ENCODE data around the gene TGM5. TPM values are rescaled to one million over a fixed set of nuclear protein-coding genes. Genes with fewer than 3 reads are reported as not detected.

Gene TGM5
- polyA plus RNA-seq, 2 of the 4 experiments (the other 2 are of a cell fraction), result not detected

- H3K4me1 ChIP-seq, result no peaks in the 10 kb centered on the region
- WGBS (ENCODE audit: missing lambda C conversion rate), result 61% methylated on average over 2 of the region's 2 CpGs
- ChIA-PET CTCF (interaction anchor here (1.3 kb wide), 1 partner anchor 36 kb away, joined by 3 read pairs; no protein-coding TSS in a partner anchor), POLR2A (no interaction called here)
- no peak for ATAC-seq
- no peak overlapping the region for H3K4me2 ChIP-seq
- H3K9me3 ChIP-seq, result no peaks in the 10 kb centered on the region
- DNase-seq (ENCODE audit: low read depth in 1 of 2, low spot score in 1 of 2), result no peak
- TF ChIP-seq ZC3H11A (IDR thresholded peaks at IDR 0.05) (no peak), RARB (CRISPR knock-in tag; IDR thresholded peaks at IDR 0.05) (no peak), GATA3 (IDR thresholded peaks at IDR 0.05; ENCODE audit: borderline replicate concordance) (no peak), ZFP36 (IDR thresholded peaks at IDR 0.05; ENCODE audit: borderline replicate concordance, partially characterized antibody) (no peak), EHF (CRISPR knock-in tag; IDR thresholded peaks at IDR 0.05) (no peak), CBX8 (IDR thresholded peaks at IDR 0.05) (no peak), JUN (IDR thresholded peaks at IDR 0.05) (no peak), MYC (IDR thresholded peaks at IDR 0.05; ENCODE audit: borderline replicate concordance, low read length) (no peak)
- FAIRE-seq, result no peak
- no peak overlapping the region for H3K4me3 ChIP-seq
- no peak overlapping the region for H3K27ac ChIP-seq
These were observed 17.5 kb downstream of the TGM5 start for GRCh38 chr15:43249236-43249635.

GRCh38 chr15:43246261-43246774 lies 20.4 kb downstream of the TGM5 start:
- Histone ChIP-seq H3K9me3 (no peaks in the 10 kb centered on the region), H3K4me1 (no peaks in the 10 kb centered on the region), H3K4me2 (no peak overlapping the region), H3K4me3 (no peak overlapping the region), H3K27ac (no peak overlapping the region)
- CTCF ChIA-PET, result interaction anchor here (4.4 kb wide), 1 partner anchor 21 kb away, joined by 17 read pairs; no protein-coding TSS in a partner anchor
- ATAC-seq (no peak), DNase-seq (ENCODE audit: low read depth in 1 of 2, low spot score in 1 of 2) (no peak), FAIRE-seq (no peak)
- TF ChIP-seq HOXB5 (CRISPR knock-in tag; IDR thresholded peaks at IDR 0.05), result no peak
- TF ChIP-seq BHLHE40 (IDR thresholded peaks at IDR 0.05; ENCODE audit: low read depth, low read length), result no peak
- TF ChIP-seq ATOH8 (CRISPR knock-in tag; IDR thresholded peaks at IDR 0.05; ENCODE audit: low read depth), result no peak
- 18% methylated on average over 6 of the region's 6 CpGs for WGBS (ENCODE audit: missing lambda C conversion rate)
- POLR2A ChIA-PET, result no interaction called here

- no peak for ATAC-seq
- no peak overlapping the region for H3K4me3 ChIP-seq
- POLR2A ChIA-PET, result no interaction called here
- WGBS (ENCODE audit: missing lambda C conversion rate), result 43% methylated on average over 4 of the region's 4 CpGs
- no peak for FAIRE-seq
- CTCF ChIA-PET, result no interaction called here
- no peak overlapping the region for H3K4me2 ChIP-seq
- H3K27ac ChIP-seq, result no peak overlapping the region
- no peak for DNase-seq (ENCODE audit: low read depth in 1 of 2, low spot score in 1 of 2)
- no peak for TF ChIP-seq GATA3 (IDR thresholded peaks at IDR 0.05; ENCODE audit: borderline replicate concordance)
- TF ChIP-seq NPAS2 (CRISPR knock-in tag; IDR thresholded peaks at IDR 0.05; ENCODE audit: borderline replicate concordance), result no peak
- TF ChIP-seq POLR2AphosphoS2 (conservative IDR thresholded peaks at IDR 0.05; ENCODE audit: low read length), result no peak
- TF ChIP-seq KDM5A (IDR thresholded peaks at IDR 0.05), result no peak
- TF ChIP-seq RFX5 (IDR thresholded peaks at IDR 0.05), result no peak
- no peak for TF ChIP-seq HOXB13 (CRISPR knock-in tag; IDR thresholded peaks at IDR 0.05; ENCODE audit: low read depth)
- no peak for TF ChIP-seq ZFP36 (IDR thresholded peaks at IDR 0.05; ENCODE audit: borderline replicate concordance, partially characterized antibody)
- TF ChIP-seq MAZ (IDR thresholded peaks at IDR 0.05; ENCODE audit: borderline replicate concordance, low read depth, low read length), result no peak
- H3K4me1 ChIP-seq, result no peaks in the 10 kb centered on the region
- H3K9me3 ChIP-seq, result no peaks in the 10 kb centered on the region
These were observed 22.6 kb downstream of the TGM5 start for GRCh38 chr15:43244092-43244491.

DNA sequence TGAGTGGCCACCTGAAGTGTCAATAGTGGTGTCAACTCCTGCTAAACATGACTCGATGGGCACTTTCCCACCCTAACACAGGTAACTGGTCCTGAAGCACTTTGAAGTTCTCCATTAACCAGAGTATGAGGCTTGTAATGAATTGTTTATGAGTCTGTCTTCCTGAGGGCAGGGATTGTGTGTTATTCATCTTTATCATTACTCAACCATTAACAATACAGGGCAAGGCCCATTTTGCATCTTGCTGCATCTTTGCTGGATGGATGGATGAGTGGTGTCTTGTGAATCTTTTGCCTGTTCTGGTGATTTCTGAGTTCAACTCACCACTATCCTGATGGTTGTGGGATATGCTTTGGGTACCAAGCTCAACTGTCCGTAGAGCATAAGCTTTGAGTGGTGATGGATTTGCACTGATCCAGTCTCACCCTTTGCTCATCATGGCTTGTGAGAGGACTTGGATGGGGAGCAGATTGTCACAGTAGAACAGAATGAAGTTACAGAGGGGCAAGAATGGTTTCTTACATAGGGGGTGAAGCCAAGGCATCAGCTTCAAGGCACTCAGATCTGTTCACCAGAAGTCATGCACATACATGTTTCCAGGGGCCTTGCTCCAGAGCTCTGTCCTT lies 23.6 kb downstream of the TGM5 start:
- ATAC-seq, result no peak
- H3K27ac ChIP-seq, result no peak overlapping the region
- 19% methylated on average over 2 of the region's 2 CpGs for WGBS (ENCODE audit: missing lambda C conversion rate)
- ChIA-PET CTCF (interaction anchor here (1.0 to 2.5 kb wide), 3 partner anchors 13 to 30 kb away, joined by 3 to 6 read pairs (median 5); no protein-coding TSS in a partner anchor), POLR2A (no interaction called here)
- no peak overlapping the region for H3K4me3 ChIP-seq
- FAIRE-seq, result no peak
- no peak overlapping the region for H3K4me2 ChIP-seq
- H3K9me3 ChIP-seq, result no peaks in the 10 kb centered on the region
- no peaks in the 10 kb centered on the region for H3K4me1 ChIP-seq
- TF ChIP-seq TFCP2L1 (CRISPR knock-in tag; IDR thresholded peaks at IDR 0.05), result no peak
- TF ChIP-seq EHMT2 (IDR thresholded peaks at IDR 0.05; ENCODE audit: low read depth), result no peak
- TF ChIP-seq ZNF302 (CRISPR knock-in tag; IDR thresholded peaks at IDR 0.05), result no peak
- TF ChIP-seq BCL3 (IDR thresholded peaks at IDR 0.05), result no peak
- no peak for TF ChIP-seq POLR2AphosphoS2 (conservative IDR thresholded peaks at IDR 0.05; ENCODE audit: low read length)
- no peak for DNase-seq (ENCODE audit: low read depth in 1 of 2, low spot score in 1 of 2)

Measured in A549 (cell line).